IMR-90 (cell line): ENCODE data around the gene FGF2. TPM values are rescaled to one million over a fixed set of nuclear protein-coding genes. Genes with fewer than 3 reads are reported as not detected.

ENCODE experiments used
- ATAC-seq: fragments of 200-7000 bp; cut with Tn5 transposase; 2 replicates; pipeline ENCODE4 v1.9.1; 2020; ENCODE audit warnings: low read depth, mild to moderate bottlenecking, moderate library complexity
- BruUV-seq: library from RNA; stranded (reverse); fragments of 400-500 nt; replicated peaks from 2 replicates; lab custom pipeline; 2021; lab: Mats Ljungman, UMichigan
- CTCF ChIA-PET: fragments of 300-600 bp; formaldehyde crosslinking; extraction: SDS; loops from one replicate; lab custom pipeline; 2021; ENCODE audit warnings: antibody characterized with exemption; lab: Yijun Ruan, JAX
- POLR2A ChIA-PET: fragments of 300-600 bp; sonication (Branson Sonifier 250); formaldehyde crosslinking; loops from one replicate; lab custom pipeline; 2022; ENCODE audit warnings: antibody characterized with exemption; ENCODE audit not compliant: unreplicated experiment; lab: Charles Lee
- DNase-seq: peaks from one replicate; pipeline ENCODE4 v3.0.0; 2013
- H2AFZ ChIP-seq: replicated peaks from 2 replicates; pipeline ENCODE3; 2013; ENCODE audit warnings: low read length, mild to moderate bottlenecking; ENCODE audit not compliant: poor library complexity
- H2AK5ac ChIP-seq: 2 replicates; pipeline ENCODE4 v1.6.1; 2013; ENCODE audit warnings: low read depth, low read length, inconsistent platforms
- H2AK9ac ChIP-seq: replicated peaks from 2 replicates; pipeline ENCODE3; 2013; ENCODE audit warnings: mild to moderate bottlenecking, low read depth, low read length, moderate library complexity; ENCODE audit not compliant: poor library complexity
- H2BK120ac ChIP-seq: 2 replicates; pipeline ENCODE4 v1.6.1; 2013; ENCODE audit warnings: low read depth, low read length, inconsistent platforms
- H2BK15ac ChIP-seq: 3 replicates; pipeline ENCODE4 v1.6.1; 2013; ENCODE audit warnings: low read depth, low read length, inconsistent platforms
- H2BK20ac ChIP-seq: 2 replicates; pipeline ENCODE4 v1.6.1; 2013; ENCODE audit warnings: low read depth, mild to moderate bottlenecking, inconsistent platforms, low read length, moderate library complexity
- H2BK5ac ChIP-seq: 2 replicates; pipeline ENCODE4 v1.6.1; 2013; ENCODE audit warnings: mild to moderate bottlenecking, low read depth, low read length, inconsistent platforms; ENCODE audit not compliant: poor library complexity, severe bottlenecking
- H3K14ac ChIP-seq: replicated peaks from 2 replicates; pipeline ENCODE4 v1.6.1; 2013; ENCODE audit warnings: low read depth, low read length, inconsistent platforms
- H3K18ac ChIP-seq: 2 replicates; pipeline ENCODE4 v1.6.1; 2013; ENCODE audit warnings: low read depth, low read length, control low read depth
- H3K23ac ChIP-seq: 2 replicates; pipeline ENCODE4 v1.6.1; 2013; ENCODE audit warnings: low read depth, low read length, inconsistent platforms
- H3K27ac ChIP-seq: 2 replicates; pipeline ENCODE4 v1.5.1; 2013; ENCODE audit warnings: mild to moderate bottlenecking, control low read depth, low read length; ENCODE audit not compliant: insufficient read depth
- H3K27me3 ChIP-seq: 2 replicates; pipeline ENCODE4 v1.6.1; 2013; ENCODE audit warnings: low read length; ENCODE audit not compliant: control insufficient read depth, insufficient read depth
- H3K36me3 ChIP-seq: 2 replicates; pipeline ENCODE4 v1.6.1; 2013; ENCODE audit warnings: low read length, mixed read lengths; ENCODE audit not compliant: control insufficient read depth, insufficient read depth
- H3K4ac ChIP-seq: 2 replicates; pipeline ENCODE4 v1.6.1; 2013; ENCODE audit warnings: low read depth, low read length, inconsistent platforms
- H3K4me1 ChIP-seq: 2 replicates; pipeline ENCODE4 v1.6.1; 2013; ENCODE audit warnings: low read length, mixed read lengths; ENCODE audit not compliant: control insufficient read depth, insufficient read depth
- H3K4me2 ChIP-seq: 2 replicates; pipeline ENCODE4 v1.6.1; 2013; ENCODE audit warnings: low read depth, mild to moderate bottlenecking, control low read depth, low read length, moderate library complexity
- H3K4me3 ChIP-seq: 2 replicates; pipeline ENCODE4 v1.5.1; 2013; ENCODE audit warnings: low read depth, mild to moderate bottlenecking, control low read depth, low read length, moderate library complexity; ENCODE audit not compliant: insufficient read depth
- H3K56ac ChIP-seq: 2 replicates; pipeline ENCODE4 v1.6.1; 2013; ENCODE audit warnings: low read length, inconsistent platforms; ENCODE audit not compliant: insufficient read depth; ENCODE audit errors: extremely low read depth
- H3K79me1 ChIP-seq, 2 experiments: 2 replicates each; pipeline ENCODE4 v1.6.1; 2013; ENCODE audit warnings: low read length in 2 of 2, inconsistent platforms in 1 of 2, low read depth in 1 of 2
- H3K9ac ChIP-seq: 2 replicates; pipeline ENCODE4 v1.6.1; 2013; ENCODE audit warnings: low read depth, low read length, control low read depth
- H3K9me1 ChIP-seq: 2 replicates; pipeline ENCODE4 v1.6.1; 2013; ENCODE audit warnings: low read length, inconsistent platforms; ENCODE audit not compliant: insufficient read depth
- H3K9me3 ChIP-seq: 2 replicates; pipeline ENCODE4 v1.6.1; 2013; ENCODE audit warnings: low read length; ENCODE audit not compliant: control insufficient read depth, insufficient read depth
- H4K20me1 ChIP-seq: 2 replicates; pipeline ENCODE4 v1.6.1; 2013; ENCODE audit warnings: low read length, inconsistent platforms; ENCODE audit not compliant: insufficient read depth
- H4K5ac ChIP-seq: 2 replicates; pipeline ENCODE4 v1.6.1; 2013; ENCODE audit warnings: mild to moderate bottlenecking, low read depth, low read length, control low read depth
- H4K8ac ChIP-seq, 2 experiments: 2 replicates each; pipeline ENCODE4 v1.6.1; 2013; ENCODE audit warnings: low read depth in 2 of 2, low read length in 2 of 2, control low read depth in 1 of 2, inconsistent platforms in 1 of 2
- H4K91ac ChIP-seq: 2 replicates; pipeline ENCODE4 v1.6.1; 2013; ENCODE audit warnings: low read depth, low read length, inconsistent platforms; ENCODE audit not compliant: insufficient read depth
- BHLHE40 ChIP-seq: fragments of 150-350 bp; IDR thresholded peaks from 2 replicates; pipeline ENCODE4 v1.6.1; 2016; ENCODE audit warnings: mild to moderate bottlenecking, low read depth, low read length
- CEBPB ChIP-seq: IDR thresholded peaks from 2 replicates; pipeline ENCODE4 v1.6.1; 2012; ENCODE audit warnings: low read depth, low read length, improper control_type of control experiment
- NFE2L2 ChIP-seq: fragments of 150-350 bp; IDR thresholded peaks from 2 replicates; pipeline ENCODE4 v1.6.1; 2016; ENCODE audit warnings: low read depth, mild to moderate bottlenecking, low read length
- POLR2A ChIP-seq: IDR thresholded peaks from 2 replicates; pipeline ENCODE4 v1.6.1; 2012; ENCODE audit warnings: mild to moderate bottlenecking, low read depth, low read length
- USF2 ChIP-seq: fragments of 150-350 bp; IDR thresholded peaks from 2 replicates; pipeline ENCODE4 v1.6.1; 2017; ENCODE audit warnings: mild to moderate bottlenecking, antibody characterized with exemption, low read length, low read depth
- WGBS, 2 experiments: methylation state at CpG; one replicate each; pipeline versions ENCODE4 v1.1.5 to v1.1.7; 2013; ENCODE audit warnings: missing lambda C conversion rate in 2 of 2; ENCODE audit not compliant: insufficient read length in 1 of 2; ENCODE audit errors: extremely low coverage in 2 of 2; 5-methylcytosine and 5-hydroxymethylcytosine counted together
- dilution Hi-C: fragments of 300-500 bp; cut with HindIII; formaldehyde crosslinking; loops from one replicate; pipeline ENCODE4 v1.14.3; 2018; ENCODE audit warnings: low sequenced_read_pairs; ENCODE audit not compliant: unreplicated experiment
- in situ Hi-C: fragments of 300-500 bp; cut with MboI; formaldehyde crosslinking; loops from 3 replicates; pipeline ENCODE4 v1.14.3; 2019; ENCODE audit warnings: low sequenced_read_pairs, inconsistent platforms, mixed read lengths
- intact Hi-C: fragments of 100-400 bp; cut with micrococcal nuclease; formaldehyde crosslinking; loops from 2 replicates; pipeline ENCODE4 v1.10.0; 2022
- polyA plus RNA-seq, 3 experiments: library from polyadenylated mRNA; depleted of rRNA; stranded (reverse); fragments of >200 nt; gene quantifications; 2 replicates each; pipeline ENCODE4 v1.2.3, GENCODE V29; 2012; ENCODE audit warnings: low replicate concordance in 1 of 3
- total RNA-seq: library from RNA; depleted of rRNA; stranded (reverse); fragments of >200 nt; gene quantifications from 2 replicates; pipeline ENCODE4 v1.2.3, GENCODE V29; 2012

Gene FGF2
- total and polyA plus RNA-seq, 2 of the 4 experiments (the other 2 are of a cell fraction), result 12.9 to 27.1 TPM

DNA sequence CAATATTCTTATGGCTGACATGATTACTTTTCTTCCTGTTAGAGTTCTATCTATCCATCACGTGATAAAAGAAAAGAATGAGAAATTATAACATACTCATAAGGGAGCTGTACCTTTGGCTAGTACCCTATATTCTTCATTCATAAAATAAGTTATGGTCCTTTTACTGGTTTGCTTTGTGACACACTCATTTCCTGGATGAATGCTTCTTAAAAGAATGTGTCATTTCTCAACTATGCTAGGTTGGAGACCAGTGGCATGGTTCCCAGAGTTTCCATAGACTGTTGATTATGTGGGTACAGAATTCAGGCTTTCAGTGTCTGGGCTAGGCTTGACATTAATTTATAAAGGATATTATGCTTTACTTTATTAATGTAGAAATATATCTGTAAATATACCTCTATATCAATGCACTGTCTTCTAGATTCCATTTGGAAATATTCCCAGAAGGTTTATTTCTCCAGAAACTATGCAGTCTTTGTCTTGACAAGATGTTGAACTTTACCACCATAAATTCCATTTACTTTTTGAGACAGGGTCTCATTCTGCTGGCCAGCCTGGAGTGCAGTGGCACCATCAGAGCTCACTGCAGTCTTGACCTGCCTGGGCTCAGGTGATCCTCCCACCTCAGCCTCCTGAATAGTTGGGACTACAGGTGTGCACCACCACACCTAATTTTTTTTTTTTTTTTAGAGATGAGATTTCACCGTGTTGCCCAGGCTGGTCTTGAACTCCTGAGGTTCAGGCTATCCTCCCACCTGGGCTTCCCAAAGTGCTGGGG, 71.9 kb downstream of the FGF2 start:
- Histone ChIP-seq H3K14ac (peak overlapping the region; percentile 82), H3K9me1 (peaks cover 8% of the 10 kb centered on the region), H2BK5ac (peak overlapping the region; percentile 81), H2AK5ac (peak overlapping the region; percentile 87; the same call in 1 of the 2 replicates), H3K36me3 (peaks cover 6% of the 10 kb centered on the region), H3K4ac (peak overlapping the region; percentile 91), H3K56ac (no peak overlapping the region; the same call in 1 of the 2 replicates), H4K91ac (peak overlapping the region; percentile 64; the same call in 1 of the 2 replicates), H3K27ac (peak overlapping the region; percentile 76), H3K9ac (no peak overlapping the region), H2AFZ (no peak overlapping the region), H3K23ac (peak overlapping the region; percentile 56; the same call in 1 of the 2 replicates), H3K18ac (peak overlapping the region; percentile 32; the same call in 1 of the 2 replicates), H3K27me3 (no peaks in the 10 kb centered on the region), H3K79me1 (peaks cover 13 to 28% of the 10 kb centered on the region in 2 experiments; a peak in 3 of 4 replicates), H3K4me2 (peak overlapping the region; percentile 51; the same call in 1 of the 2 replicates), H3K4me3 (no peak overlapping the region), H2BK120ac (peak overlapping the region; percentile 80), H4K5ac (no peak overlapping the region), H2AK9ac (no peak overlapping the region), H2BK15ac (no peak overlapping the region), H4K8ac (peak overlapping the region in 1 of 2 experiments; percentile 61; a peak in 1 of 4 replicates), H2BK20ac (peak overlapping the region; percentile 82), H3K4me1 (peaks cover 17% of the 10 kb centered on the region), H3K9me3 (no peaks in the 10 kb centered on the region), H4K20me1 (no peaks in the 10 kb centered on the region)
- peak; percentile 92 for DNase-seq
- ChIA-PET CTCF (interaction anchor here (0.7 kb wide), 1 partner anchor 994 kb away, joined by 4 read pairs; no protein-coding TSS in a partner anchor), POLR2A (interaction anchor here (0.6 kb wide), 2 partner anchors 296 to 862 kb away, joined by 3 to 5 read pairs; no protein-coding TSS in a partner anchor)
- intact Hi-C loops (no loop called here), dilution Hi-C loops (no loop called here), in situ Hi-C loops (no loop called here)
- no TSS peak for BruUV-seq
- ATAC-seq, result peak; percentile 59
- TF ChIP-seq CEBPB (peak; percentile 67), POLR2A (no peak), BHLHE40 (0 out of 2 replicates have a peak, but pooled peaks have one; percentile 28), USF2 (peak; percentile 65), NFE2L2 (no peak)
- no CpG with 5 or more reads among the region's 2 CpGs for WGBS, 2 experiments
